Measurements from ENCODE around the gene FIBP. TPM values are rescaled to one million over a fixed set of nuclear protein-coding genes. Genes with fewer than 3 reads are reported as not detected.
"Not testable (repeated sequence)": the region's sequence is repeated elsewhere in the genome, so short reads cannot be mapped to it uniquely, and the experiment has no call there.

FIBP gene
- total RNA-seq, 1 experiment from 2014 or later, result 139 TPM

- Histone ChIP-seq H3K27me3 (ENCODE audit: control insufficient read depth, insufficient read depth, low read length) (no peaks in the 10 kb centered on the region), H3K36me3 (replicated peaks; ENCODE audit: control insufficient read depth, insufficient read depth, low read length) (peaks cover 35% of the 10 kb centered on the region), H3K4me3 (ENCODE audit: insufficient read depth, low read depth, low read length) (peak overlapping the region; percentile 98)
- peak; percentile 86 for DNase-seq
These were observed 31.4 kb downstream of the FIBP start for GRCh38 chr11:65856689-65857499.

- DNase-seq, result no peak
- Histone ChIP-seq H3K36me3 (replicated peaks; ENCODE audit: control insufficient read depth, insufficient read depth, low read length) (peaks cover 38% of the 10 kb centered on the region), H3K27me3 (ENCODE audit: control insufficient read depth, insufficient read depth, low read length) (no peaks in the 10 kb centered on the region), H3K4me3 (ENCODE audit: insufficient read depth, low read depth, low read length) (no peak overlapping the region)
These were observed 32.3 kb downstream of the FIBP start for GRCh38 chr11:65855927-65856363.

- peak; percentile 26 for DNase-seq
These were observed 33.1 kb downstream of the FIBP start for GRCh38 chr11:65854852-65855837.

GRCh38 chr11:65854161-65854592 is 34.1 kb downstream of the FIBP start:
- peaks cover 38% of the 10 kb centered on the region for H3K36me3 ChIP-seq (replicated peaks; ENCODE audit: control insufficient read depth, insufficient read depth, low read length)
- no peak overlapping the region for H3K4me3 ChIP-seq (ENCODE audit: insufficient read depth, low read depth, low read length)
- H3K27me3 ChIP-seq (ENCODE audit: control insufficient read depth, insufficient read depth, low read length), result no peaks in the 10 kb centered on the region; the same call in 1 of the 2 replicates
- DNase-seq, result peak; percentile 20

More at GRCh38 chr11:65854852-65855837, 33.1 kb downstream of the FIBP start:
- Histone ChIP-seq H3K27me3 (ENCODE audit: control insufficient read depth, insufficient read depth, low read length) (no peaks in the 10 kb centered on the region), H3K36me3 (replicated peaks; ENCODE audit: control insufficient read depth, insufficient read depth, low read length) (peaks cover 38% of the 10 kb centered on the region), H3K4me3 (ENCODE audit: insufficient read depth, low read depth, low read length) (no peak overlapping the region)

GRCh38 chr11:65853246-65853979 is 34.9 kb downstream of the FIBP start:
- no peaks in the 10 kb centered on the region; the same call in 1 of the 2 replicates for H3K27me3 ChIP-seq (ENCODE audit: control insufficient read depth, insufficient read depth, low read length)
- H3K4me3 ChIP-seq (ENCODE audit: insufficient read depth, low read depth, low read length), result no peak overlapping the region
- peaks cover 38% of the 10 kb centered on the region for H3K36me3 ChIP-seq (replicated peaks; ENCODE audit: control insufficient read depth, insufficient read depth, low read length)
- DNase-seq, result peak; percentile 69

- peak; percentile 40 for DNase-seq
- Histone ChIP-seq H3K27me3 (ENCODE audit: control insufficient read depth, insufficient read depth, low read length) (no peaks in the 10 kb centered on the region; the same call in 1 of the 2 replicates), H3K36me3 (replicated peaks; ENCODE audit: control insufficient read depth, insufficient read depth, low read length) (peaks cover 38% of the 10 kb centered on the region), H3K4me3 (ENCODE audit: insufficient read depth, low read depth, low read length) (no peak overlapping the region)
These were observed 35.6 kb downstream of the FIBP start for GRCh38 chr11:65852508-65853245.

GRCh38 chr11:65851811-65852507 is 36.3 kb downstream of the FIBP start:
- no peak overlapping the region for H3K4me3 ChIP-seq (ENCODE audit: insufficient read depth, low read depth, low read length)
- peak; percentile 44 for DNase-seq
- no peaks in the 10 kb centered on the region; the same call in 1 of the 2 replicates for H3K27me3 ChIP-seq (ENCODE audit: control insufficient read depth, insufficient read depth, low read length)
- peaks cover 38% of the 10 kb centered on the region for H3K36me3 ChIP-seq (replicated peaks; ENCODE audit: control insufficient read depth, insufficient read depth, low read length)

- peak; percentile 92 for DNase-seq
- H3K4me3 ChIP-seq (ENCODE audit: insufficient read depth, low read depth, low read length), result no peak overlapping the region
- peaks cover 33% of the 10 kb centered on the region for H3K36me3 ChIP-seq (replicated peaks; ENCODE audit: control insufficient read depth, insufficient read depth, low read length)
- no peaks in the 10 kb centered on the region; the same call in 1 of the 2 replicates for H3K27me3 ChIP-seq (ENCODE audit: control insufficient read depth, insufficient read depth, low read length)
These were observed 37.1 kb downstream of the FIBP start for GRCh38 chr11:65851083-65851579.

GRCh38 chr11:65850217-65851082 is 37.8 kb downstream of the FIBP start:
- Histone ChIP-seq H3K27me3 (ENCODE audit: control insufficient read depth, insufficient read depth, low read length) (no peaks in the 10 kb centered on the region; the same call in 1 of the 2 replicates), H3K4me3 (ENCODE audit: insufficient read depth, low read depth, low read length) (no peak overlapping the region), H3K36me3 (replicated peaks; ENCODE audit: control insufficient read depth, insufficient read depth, low read length) (peaks cover 26% of the 10 kb centered on the region)
- peak; percentile 61 for DNase-seq

- H3K4me3 ChIP-seq (ENCODE audit: insufficient read depth, low read depth, low read length), result no peak overlapping the region
- no peaks in the 10 kb centered on the region; the same call in 1 of the 2 replicates for H3K27me3 ChIP-seq (ENCODE audit: control insufficient read depth, insufficient read depth, low read length)
- H3K36me3 ChIP-seq (replicated peaks; ENCODE audit: control insufficient read depth, insufficient read depth, low read length), result peaks cover 21% of the 10 kb centered on the region
- peak; percentile 61 for DNase-seq
These were observed 38.5 kb downstream of the FIBP start for GRCh38 chr11:65849771-65850216.

GRCh38 chr11:65849366-65849765 is 38.9 kb downstream of the FIBP start:
- Histone ChIP-seq H3K27me3 (ENCODE audit: control insufficient read depth, insufficient read depth, low read length) (no peaks in the 10 kb centered on the region; the same call in 1 of the 2 replicates), H3K36me3 (replicated peaks; ENCODE audit: control insufficient read depth, insufficient read depth, low read length) (peaks cover 17% of the 10 kb centered on the region), H3K4me3 (ENCODE audit: insufficient read depth, low read depth, low read length) (no peak overlapping the region)
- DNase-seq, result peak; percentile 46

- not testable (repeated sequence) for DNase-seq; H3K27me3 ChIP-seq (ENCODE audit: control insufficient read depth, insufficient read depth, low read length); H3K4me3 ChIP-seq (ENCODE audit: insufficient read depth, low read depth, low read length)
- H3K36me3 ChIP-seq (replicated peaks; ENCODE audit: control insufficient read depth, insufficient read depth, low read length), result peaks cover 11% of the 10 kb centered on the region
These were observed 39.6 kb downstream of the FIBP start for GRCh38 chr11:65848693-65849092.

Data from H7 (cell line).